ENCODE results near the gene TRAP1.
"Not testable (repeated sequence)": the region's sequence is repeated elsewhere in the genome, so short reads cannot be mapped to it uniquely, and the experiment has no call there.

TRAP1 gene

DNA sequence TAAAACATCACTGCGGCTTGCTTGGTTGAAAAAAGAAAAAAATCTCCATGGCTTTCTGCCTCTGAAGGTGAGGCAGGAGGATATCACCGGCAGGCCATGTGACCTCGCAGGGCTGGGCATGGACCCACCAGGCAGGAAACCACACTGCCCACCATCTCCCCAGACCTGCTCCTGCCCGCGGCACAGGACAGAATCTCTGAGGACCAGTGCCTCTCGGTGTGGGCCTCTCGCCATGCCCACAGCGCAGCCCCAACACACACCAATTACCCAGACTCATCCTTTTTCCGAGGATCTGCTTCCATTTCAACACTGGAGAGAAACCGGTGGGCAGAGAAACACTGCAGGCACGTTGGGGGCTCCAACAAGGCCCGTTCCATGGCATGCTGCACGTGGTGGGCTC, 46.6 kb downstream of the TRAP1 start:
- no peak for DNase-seq

DNA sequence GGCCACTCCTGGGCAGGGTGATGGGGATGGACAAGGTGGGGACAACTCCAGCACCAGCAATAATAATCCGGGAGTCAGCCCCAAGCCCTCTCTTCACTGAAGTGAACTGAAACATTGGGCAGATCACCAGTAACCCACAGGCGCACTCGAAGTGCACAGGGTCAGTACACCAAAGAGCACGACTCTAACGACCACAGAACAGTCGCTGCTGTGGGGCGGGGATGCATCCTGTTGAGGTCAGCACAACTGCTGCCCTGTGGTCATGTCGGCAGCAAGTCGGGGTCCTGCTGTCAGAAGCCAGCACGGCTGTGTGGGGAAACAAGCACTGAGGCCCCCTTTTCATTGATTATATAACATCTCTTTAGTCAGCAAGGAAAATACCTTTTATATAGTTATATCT, 48.2 kb downstream of the TRAP1 start:
- no peak for DNase-seq

DNA sequence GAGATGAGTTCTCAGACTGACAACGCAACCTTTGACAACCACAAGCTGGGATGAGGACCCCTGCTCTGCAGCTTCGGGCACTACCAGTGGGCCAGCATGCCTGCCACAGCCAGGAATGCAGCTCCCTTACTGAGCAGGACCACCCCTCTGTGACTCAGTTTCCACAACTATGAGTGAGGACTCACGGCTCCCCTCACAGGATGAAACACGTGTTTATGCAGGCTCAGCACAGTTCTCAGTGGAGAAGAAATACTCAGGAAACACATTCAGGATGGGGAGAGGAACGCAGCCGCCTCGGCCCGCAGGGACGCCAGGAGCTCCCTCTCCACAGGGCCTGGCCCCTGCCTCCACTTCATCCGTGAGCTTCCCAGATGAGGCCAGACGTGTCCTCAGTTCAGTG, 48.7 kb downstream of the TRAP1 start:
- DNase-seq: no peak

DNA sequence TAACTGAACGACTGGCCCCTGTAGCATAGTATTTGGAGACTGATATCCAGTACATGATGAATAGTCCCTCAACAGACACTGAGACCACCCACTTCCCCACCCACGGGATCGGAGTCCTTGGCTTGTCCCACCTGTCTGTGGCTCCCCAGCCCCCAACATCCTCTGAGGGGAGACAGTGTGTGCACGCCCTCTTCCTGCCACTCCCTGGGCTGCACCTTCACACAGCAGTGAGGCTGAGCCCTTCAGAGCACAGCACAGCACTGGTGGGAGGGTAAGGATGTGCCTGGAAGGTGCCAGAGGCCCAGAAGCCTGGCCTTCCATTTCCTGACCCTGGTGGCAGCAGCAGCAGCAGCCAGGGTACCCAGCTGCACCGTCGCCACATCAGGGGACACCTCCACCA, 51.8 kb downstream of the TRAP1 start:
- DNase-seq: no peak

DNA sequence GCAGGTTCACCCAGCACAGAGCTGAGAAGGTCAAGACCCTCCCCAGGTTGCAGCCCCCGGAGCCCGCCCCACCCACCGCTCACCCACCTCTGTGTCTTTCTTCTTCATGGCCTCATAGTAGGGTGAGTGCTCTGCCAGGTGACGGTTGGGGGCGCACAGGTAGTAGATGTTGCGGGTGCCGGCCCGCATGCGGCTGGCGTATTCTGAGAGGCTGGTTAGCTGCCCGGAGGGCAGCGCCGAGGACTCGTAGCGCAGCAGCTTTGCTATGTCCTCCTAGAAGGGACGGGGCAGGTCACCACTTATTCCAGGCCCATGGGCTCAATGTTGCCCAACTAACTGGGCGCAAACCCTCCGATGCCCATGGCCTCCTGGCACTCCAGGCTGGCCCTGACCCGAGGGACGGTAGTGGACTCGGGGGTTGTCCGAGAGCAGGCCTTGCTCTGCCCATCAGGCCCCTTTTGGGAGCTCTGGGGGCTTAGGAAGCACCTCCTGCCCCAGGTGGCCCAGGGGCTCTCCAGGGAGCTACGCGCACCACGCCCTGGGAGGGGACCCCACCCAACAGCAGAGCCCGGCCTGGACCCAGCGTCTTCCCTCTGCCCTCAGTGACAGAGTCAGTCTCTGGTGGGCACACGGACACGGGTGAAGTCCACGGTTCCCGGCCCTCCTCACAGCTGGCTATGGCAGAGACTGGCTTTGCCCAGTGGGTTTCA, 53.0 kb downstream of the TRAP1 start:
- no peak for DNase-seq

DNA sequence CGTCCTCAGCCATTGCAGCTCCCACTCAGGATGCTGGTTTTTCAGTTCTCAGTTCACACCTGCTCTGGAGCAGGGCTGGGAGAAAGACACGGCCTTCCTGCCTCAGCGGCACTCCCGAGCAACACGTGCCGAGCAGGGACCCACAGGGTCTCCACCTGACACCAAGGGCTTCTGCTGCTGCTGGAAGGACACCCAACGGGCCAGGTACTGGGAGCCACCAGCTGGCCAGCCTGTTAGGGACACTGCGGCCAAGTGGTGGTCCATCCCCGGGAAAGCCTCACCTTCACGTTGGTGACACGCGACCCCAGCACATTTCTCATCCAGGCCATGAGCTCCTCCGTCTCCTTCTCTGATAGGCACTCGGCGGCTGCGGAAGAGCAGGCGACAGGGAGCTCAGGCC, 54.7 kb downstream of the TRAP1 start:
- no peak for DNase-seq

DNA sequence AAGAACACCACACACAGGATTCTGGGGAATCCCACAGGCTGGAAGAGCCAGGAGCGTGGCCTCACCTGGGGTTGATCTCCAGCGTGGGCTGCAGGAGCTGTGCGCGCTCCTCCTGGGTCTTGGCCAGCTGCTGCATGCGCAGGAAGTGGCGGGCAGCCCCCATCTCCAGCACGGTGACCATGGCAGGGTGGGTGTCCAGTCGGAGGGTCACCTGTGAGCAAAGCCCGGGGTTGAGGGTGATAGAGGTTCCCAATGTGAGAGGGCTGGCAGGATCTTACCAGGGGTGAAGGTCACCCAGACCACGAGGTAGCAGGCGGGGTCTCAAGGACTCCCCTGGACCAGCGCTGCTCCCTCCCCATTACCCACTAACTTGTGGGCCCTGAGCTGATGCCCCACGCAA, 55.4 kb downstream of the TRAP1 start:
- no peak for DNase-seq

DNA sequence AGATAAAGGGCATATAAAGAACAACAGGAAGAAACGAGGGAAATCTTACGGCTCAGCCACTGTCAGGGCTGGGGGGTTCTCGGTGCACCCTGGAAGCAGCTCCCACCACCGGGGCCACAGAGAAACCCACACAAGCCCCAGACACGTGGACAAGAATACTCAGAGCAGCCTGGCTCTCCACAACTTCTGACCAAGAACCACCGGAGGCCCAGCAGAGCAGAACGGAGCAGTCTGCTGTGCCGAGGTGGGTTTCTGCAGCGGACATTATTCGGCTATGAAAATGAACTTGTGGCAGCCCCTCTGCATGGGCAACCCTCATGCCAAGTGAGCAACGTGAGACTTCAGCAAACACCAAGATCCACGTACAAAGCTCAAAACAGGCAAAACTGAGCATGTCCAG, 56.0 kb downstream of the TRAP1 start:
- no peak for DNase-seq

DNA sequence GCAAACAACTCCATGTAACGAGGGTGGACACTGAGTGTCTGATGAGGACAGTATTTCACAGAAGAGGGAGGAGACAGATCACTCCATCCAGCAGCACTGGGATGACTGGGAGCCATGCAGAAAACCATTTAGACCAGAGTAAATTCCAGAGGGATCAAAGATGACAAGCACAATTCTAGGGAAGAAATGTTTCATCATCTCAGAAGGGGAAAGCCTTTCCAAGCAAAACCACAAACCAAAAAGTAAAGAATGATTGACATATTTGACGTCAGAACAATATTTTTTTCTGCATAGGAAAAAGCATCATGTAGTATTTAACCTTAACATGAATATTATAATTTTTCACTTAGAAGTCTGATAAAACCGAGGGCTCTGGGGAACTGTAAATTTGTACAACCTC, 58.1 kb downstream of the TRAP1 start:
- no peak for DNase-seq

DNA sequence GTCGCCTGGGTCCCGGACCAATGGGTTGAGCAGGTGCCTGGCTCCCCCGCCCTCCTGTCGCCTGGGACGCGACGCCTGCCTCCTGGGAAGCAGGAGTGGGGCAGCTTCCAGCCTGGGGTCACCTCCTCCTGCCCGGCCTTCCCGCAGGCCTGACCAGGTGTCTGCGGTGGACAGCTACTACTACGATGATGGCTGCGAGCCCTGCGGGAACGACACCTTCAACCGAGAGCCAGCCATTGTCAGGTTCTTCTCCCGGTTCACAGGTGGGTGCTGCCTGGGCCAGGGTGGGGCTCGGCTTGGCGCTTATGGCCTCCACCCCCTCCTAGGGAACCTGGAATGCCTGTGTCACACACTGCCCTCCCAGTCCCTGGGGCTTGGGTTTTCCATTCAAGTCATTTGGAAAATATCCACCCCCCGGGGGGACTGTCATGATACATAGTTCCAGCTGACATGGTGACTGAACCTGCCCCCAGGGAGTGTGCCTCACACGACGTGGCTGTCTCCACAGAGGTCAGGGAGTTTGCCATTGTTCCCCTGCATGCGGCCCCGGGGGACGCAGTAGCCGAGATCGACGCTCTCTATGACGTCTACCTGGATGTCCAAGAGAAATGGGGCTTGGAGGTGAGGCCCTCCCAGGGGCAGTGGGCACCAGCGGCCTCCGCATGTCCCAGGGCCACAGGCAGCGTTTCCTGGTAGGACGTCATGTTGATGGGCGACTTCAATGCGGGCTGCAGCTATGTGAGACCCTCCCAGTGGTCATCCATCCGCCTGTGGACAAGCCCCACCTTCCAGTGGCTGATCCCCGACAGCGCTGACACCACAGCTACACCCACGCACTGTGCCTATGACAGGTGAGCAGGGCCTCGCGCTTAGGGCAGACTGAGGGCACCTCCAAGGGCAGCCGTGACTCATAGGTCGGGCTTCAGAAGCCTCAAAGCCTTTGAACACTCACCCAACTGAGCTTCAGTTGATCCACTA, 60.5 kb downstream of the TRAP1 start:
- no peak for DNase-seq

DNA sequence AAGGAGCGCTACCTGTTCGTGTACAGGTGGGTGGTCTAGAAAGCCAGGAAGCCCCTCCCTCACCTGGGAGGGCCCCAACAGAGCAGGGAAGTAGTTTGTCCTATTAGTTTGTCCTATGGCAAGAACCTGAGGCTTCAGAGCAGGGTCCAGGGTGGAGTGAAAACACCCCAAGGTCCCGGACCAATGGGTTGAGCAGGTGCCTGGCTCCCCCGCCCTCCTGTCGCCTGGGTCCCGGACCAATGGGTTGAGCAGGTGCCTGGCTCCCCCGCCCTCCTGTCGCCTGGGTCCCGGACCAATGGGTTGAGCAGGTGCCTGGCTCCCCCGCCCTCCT, 61.2 kb downstream of the TRAP1 start:
- not testable (repeated sequence) for DNase-seq

DNA sequence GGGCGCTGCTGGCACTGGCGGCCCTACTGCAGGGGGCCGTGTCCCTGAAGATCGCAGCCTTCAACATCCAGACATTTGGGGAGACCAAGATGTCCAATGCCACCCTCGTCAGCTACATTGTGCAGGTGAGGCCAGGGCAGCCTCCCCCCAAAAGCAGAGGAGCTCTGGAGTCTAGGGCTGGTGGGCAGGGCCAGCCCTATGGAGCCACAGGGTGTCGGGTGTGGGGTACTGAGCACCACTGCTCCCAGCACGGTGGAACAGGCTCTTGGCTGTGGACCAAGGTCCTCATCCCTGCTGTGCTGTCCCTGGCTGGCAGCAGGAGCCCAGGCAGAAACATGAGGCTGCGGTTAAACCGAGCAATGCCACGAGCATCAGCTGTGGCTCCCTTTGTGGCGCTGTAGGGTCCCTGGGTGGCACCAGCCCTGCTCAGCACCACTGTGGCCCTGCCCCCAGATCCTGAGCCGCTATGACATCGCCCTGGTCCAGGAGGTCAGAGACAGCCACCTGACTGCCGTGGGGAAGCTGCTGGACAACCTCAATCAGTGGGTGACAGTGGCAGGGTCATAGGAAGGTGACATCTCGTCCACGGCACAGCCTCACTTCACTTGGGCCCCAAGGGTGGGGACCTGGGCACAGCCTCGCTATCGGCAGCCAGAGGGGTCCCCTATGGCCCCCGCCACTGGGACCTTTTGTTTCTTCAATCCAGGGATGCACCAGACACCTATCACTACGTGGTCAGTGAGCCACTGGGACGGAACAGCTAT, 61.7 kb downstream of the TRAP1 start:
- no peak for DNase-seq

DNA sequence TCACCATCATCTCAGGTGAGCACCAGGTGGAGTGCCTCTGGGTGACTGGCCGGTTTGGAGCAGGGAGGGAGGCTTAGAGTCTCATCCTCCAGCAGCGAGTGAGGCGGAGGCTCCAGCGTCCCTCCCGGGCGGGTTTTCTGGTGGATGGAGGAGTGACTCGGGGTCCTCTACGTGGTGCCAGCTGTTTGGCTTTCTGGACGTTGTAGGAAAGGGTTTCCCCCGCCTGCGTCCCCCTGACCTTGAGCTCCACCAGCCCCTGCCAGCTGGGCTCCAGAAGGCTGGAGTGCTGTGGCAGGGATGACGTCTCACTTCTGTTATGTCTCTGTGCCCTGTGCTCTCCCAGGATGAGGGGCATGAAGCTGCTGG, 62.3 kb downstream of the TRAP1 start:
- DNase-seq: no peak

DNA sequence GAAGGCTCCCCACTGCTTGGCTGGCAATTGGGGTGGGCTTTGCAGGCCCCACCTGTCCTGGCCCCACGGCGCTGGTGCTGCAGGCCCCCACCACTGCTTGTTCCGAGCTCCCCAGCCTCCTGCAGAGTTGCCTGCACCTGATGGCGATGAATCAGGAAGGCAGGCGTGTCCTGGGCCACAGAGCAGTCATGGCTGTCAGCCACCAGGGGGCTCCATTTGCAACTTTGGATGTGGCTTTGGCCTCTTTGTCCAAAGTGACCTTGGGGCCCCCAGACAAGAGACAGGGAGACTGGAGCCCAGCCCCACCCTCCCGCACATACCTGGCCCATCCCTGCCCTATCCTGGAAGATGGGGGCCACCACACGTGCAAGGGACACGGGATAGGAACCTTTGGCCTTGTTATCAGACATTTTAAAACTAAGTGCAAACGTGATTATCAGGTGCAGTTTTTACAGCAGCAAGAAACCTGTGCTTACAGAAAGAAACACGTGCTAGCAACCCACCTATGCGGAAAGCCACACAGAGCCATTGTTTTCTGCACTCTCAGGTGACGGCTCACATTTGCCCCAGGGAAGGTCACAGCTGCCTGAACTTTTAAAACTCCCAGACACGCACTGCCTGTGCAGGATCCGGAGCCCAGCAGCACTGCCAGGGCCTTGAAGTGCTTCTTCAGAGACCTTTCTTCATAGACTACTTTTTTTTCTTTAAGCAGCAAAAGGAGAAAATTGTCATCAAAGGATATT, 62.9 kb downstream of the TRAP1 start, which contains the start of gene DNASE1:
Gene DNASE1, plus strand, starts transcription at position 443 of the 743 bp plus-strand sequence. CDS start 683 bp downstream, outside the sequence.
- peak; percentile 17 for DNase-seq

DNA sequence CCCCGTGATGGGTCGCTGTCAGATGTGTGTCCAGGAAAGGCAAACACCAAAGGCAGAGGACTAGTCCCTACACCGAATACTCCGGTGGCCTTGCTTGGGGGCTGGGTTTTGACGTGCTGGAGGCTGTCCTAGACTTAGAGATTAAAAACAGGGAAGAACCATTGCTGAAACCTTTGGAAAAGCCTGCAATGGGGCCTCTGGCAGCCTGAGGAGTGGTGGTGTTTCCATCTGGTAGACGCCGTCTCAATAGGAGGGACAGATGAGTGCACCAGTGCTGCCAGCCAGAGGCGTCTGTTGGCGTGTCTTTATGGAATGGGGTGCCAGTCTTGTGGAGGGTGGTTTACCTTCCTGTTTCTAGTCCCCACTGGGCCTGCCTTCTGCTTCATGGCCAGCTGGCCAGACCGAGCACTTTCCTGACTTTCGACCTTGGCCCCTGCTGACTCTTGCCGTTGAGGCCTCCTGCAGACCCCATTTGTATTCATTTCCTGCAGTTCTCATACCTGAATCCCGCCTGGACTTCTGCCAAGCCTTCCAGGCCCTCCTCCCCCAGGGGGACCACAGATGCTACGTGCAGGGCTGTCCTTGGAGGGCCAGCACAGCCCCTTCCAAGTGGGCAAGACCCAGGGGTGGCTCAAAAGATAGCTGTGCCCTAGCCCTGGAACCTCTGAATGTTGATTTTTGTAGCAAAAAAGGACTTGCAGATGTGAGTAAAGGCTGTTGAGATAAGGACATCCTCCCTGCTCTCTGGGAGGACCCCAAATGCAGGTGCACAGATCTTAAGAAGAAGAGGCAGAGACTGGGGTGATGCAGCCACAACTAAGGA, 64.7 kb downstream of the TRAP1 start:
- no peak for DNase-seq

DNA sequence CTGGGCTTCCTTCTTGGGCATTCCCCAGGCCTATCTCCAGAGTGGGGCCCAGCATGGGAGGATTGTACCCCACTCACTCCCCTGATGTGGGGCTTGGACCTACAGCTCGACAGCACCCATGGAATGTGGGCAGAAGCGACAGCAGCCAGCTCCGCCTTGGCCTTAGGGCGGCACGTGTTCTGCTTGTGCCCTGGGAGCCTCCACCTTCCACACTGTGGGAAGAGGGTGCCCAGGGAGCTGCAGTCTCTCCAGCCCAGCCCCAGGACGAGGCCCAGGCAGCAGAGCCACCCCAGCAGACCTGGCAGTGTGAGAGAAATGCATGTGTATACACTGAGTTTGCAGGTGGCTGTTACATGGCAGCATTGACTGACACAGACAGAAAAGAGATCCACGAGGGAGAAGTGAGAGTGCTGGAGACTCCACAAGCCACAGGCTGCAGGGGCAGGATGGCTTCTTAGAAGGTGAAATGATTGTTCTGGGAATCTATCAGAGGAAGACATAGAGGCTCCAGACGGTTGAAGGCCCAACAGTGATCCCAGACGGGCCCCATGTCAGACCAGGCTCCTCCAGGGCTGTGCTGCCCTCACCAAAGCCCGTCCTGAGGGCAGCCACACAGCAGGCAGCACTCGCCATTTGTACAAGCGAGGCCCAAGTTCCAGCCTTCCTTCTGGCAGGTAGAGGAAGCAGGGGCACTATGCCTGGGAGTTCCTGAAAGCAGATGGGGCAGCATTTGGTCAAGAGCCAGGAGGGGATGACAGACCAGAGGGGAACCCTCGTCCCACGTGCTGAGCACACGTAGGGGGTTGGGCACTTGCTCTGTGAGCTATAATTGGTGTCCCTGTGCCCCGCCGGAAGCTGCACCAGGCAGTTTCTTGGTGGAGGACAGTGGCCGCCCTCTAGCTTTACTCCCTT, 65.6 kb downstream of the TRAP1 start:
- DNase-seq: no peak

DNA sequence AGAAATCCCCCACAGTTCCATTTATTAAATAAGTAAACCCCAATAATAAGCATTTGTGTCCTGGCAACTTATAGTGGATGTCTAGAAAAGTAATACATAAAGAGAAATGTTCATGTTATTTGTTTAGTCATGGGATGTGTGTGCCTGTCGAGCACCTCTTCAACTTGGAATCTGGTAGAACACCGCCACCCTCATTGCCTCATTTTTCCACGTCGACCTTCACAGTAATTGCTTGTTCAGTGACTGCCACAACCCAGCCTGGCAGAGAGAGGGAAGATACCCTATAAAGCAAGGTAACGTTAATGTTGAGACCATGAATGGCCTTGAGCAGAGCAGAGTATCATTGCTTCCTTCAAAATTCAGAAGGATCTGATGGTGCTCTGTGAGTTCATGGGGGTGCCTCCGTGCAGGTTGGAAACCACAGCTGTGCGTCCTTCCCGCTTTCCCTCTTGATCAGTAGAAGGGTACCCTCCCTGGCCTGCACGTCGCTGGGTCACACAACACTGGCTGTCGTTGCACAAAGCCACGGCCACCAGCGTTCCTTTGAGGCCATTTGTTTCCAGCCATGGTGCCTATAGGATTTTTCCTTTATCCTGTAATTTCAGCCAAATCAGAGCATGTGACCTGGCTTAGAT, 66.6 kb downstream of the TRAP1 start:
- DNase-seq: no peak

DNA sequence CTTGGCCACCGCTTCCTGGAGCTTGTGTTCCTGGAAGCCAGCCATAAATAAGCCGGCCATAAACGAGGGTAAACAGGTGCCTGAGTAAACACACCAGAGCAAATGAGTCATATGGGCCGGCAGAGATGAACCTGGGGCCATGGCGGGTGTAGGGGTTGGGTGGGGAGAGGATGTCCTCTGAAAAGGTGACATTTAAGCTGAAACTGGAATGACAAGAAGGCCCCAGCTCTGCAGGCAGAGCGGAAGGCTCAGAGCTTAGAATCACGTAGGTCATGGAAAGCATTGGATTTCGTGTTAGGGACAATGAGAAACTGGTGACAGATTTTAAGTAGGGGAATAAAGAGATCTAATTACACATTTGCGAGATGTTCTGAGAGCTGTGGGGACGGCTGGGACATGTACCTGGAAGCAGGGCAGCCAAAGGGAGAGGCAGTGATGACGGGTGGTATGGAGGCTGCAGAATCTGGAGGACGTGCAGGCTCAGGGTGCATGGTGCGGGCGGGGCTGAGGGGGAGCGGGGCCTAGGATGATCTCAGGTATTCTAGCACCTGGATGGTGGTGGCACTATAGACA, 70.9 kb downstream of the TRAP1 start:
- no peak for DNase-seq

DNA sequence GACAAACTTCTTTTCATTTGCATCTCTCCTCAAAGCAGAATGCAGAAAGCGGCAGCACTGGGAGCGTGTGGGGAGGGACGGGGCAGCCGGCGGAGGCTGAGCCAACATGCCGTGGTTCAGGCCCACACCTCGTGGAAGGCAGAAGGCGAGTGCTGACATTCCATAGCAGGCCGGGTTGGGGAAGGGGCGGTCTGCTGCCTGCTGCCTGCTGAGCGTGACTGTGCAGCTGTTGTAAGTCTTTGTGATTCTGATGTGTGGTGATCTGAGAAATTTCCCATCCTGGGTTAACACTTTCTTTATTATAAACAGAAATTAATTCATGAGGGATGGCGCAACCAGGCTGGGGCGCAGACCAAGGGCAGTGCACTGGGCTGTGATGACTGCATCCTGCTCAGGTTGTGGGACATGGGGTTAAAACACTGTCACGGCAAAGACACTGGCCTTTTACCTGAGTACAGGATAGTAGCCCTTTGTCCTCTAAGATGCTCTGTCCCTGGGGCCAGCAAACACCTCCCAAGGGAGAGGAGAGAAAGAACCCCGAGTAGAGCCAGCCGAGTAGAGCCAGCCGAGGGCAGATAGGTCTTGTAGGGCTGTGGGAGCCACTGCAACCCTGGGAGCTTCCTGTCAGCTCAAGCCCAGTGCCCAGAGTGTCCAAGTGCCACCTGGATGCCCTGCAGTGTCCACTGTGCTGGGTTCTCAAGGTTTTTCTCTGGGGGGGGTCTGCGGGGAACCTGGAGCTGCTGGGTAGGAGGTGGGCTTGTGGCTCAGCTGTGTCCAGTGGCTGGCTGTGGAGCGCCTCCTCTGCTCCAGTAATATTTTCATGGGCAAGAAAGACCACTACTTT, 71.6 kb downstream of the TRAP1 start:
- DNase-seq: no peak
